HG03457 (cell line): ENCODE measurements around the gene SMG7.

Experiments
- ATAC-seq: cut with Tn5 transposase; IDR thresholded peaks from one replicate; pipeline ENCODE4 v1.9.1; 2021; ENCODE audit warnings: moderate number of reproducible peaks; ENCODE audit not compliant: unreplicated experiment

Gene SMG7

DNA sequence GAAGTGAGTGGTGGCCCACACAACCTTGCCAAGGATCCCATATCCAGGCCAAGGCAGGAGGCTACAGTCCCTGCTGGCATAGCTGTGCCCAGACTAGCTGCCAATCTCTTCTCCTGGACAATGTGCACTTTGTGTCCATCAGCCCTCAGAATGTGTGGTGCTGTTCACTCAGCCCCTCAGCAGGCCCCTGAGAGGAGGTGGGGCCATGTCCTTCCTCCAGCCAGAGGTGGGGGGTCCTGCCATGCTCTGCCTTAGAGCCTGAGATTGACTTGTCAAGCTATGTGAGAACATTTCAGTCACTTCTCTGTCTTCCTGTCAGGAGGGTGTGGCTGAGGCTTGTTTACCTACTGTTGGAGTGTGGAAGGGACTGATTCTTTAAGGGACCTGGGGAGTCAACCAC, 116.5 kb downstream of the SMG7 start:
- no peak for ATAC-seq

DNA sequence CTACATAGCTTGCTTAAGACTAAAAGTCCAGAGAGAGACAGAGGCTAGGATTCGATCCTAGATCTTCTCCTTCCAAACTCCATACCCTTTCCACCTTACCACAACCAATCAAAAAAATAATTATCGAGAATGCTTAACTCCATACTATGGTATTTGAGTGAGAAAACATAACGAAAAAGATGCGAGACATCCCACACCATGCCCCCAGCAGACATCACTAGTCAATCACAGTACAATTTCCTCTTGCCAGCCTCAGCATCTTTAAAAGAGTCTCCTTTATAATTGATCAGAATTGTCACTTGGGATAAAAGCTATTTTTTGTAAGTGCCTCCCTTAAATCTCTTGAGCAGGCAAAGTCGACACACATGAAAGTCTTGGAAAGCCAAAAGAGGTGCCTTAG, 117.1 kb downstream of the SMG7 start:
- no peak for ATAC-seq

DNA sequence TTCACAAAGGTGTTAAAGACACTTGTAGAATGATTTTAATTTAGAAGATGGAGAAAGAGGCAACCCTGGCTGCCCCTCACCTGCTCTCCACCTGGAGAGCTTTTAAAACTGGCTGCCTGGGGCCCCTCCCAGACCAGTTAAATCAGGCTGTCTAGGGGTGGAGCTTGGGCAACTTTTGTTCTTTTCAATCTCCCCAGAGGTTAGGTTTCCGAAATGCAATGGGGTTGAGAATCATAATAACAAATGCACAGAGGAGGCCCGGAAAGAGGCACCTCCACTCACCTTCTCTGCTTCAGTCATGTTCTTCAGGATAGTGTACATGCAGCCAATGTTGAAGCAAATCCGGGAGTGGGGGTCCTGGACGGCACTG, 117.6 kb downstream of the SMG7 start:
- ATAC-seq: no peak

DNA sequence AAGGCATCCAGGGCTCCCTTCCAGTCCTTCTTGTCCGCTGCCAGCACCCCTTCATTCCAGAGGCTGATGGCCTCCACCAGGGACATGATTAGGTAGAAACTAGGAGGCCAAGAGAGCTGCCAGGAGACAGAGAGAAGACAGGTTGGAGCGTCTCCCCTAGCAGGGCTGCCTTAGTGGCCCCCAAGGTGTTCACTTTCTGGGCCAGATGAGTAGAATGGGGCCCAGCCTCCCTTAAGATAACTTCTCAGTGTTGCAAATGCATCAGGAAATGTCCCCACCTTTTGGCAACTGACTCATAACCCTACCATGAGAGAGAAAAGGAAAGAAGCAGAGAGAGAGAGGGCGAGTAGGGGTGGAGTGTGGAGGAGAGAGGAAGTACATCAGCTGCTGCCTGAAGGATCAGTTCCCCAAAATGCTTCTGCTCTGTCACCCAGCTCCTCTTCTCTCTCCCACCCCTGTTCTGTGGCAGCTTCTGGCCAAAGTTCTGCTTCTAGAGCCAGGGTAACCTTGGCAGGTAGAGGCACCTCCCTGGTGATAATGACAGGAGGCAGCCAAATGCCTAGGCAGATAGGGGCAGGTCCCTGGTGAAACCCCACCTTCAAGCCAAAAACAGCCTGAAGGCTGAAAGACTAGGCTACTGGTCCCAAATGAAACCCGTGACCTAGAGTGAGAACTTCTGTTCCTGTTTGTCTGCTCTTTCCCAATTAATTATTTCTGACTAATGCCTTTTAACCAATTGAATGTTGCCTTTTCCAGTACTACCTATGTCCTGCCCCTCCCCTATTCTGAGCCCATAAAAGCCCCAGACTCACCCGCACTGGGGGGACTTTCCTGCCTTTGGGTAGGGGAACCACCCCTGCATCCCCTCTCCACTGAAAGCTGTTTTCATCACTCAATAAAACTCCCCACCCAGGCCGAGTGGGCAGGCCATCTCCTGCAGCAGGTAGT, 118.2 kb downstream of the SMG7 start, which contains the start of gene NCF2:
TSS of gene NCF2 (minus strand) at position 216 of the 948 bp plus-strand sequence. CDS start at position 86, 130 bp downstream.
- ATAC-seq: peak; percentile 78

DNA sequence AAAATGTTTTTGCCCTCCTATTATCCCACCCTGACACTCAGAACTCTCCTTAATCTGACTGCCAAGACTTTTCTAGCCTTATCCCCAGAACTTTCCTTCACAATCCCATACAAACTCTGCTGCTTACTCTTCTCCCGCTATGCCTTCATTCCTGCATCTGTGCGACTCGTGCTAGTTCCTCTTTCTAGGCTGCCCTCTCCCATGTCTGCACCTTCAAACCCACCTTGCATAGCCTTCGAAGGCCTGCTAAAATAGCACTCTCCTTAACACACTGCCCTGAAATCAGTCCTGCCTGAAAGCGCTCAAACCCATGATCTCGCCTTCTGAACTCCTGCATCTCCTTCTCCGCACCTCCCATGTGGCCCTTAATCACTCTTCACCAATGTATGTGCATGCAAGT, 120.4 kb downstream of the SMG7 start:
- no peak for ATAC-seq

- ATAC-seq: no peak
These were observed 121.1 kb downstream of the SMG7 start for GRCh38 chr1:183593356-183593755.

GRCh38 chr1:183595537-183595936, 123.2 kb downstream of the SMG7 start:
- no peak for ATAC-seq

GRCh38 chr1:183596500-183596899, 124.2 kb downstream of the SMG7 start:
- no peak for ATAC-seq

- ATAC-seq: no peak
These were observed 125.5 kb downstream of the SMG7 start for GRCh38 chr1:183597656-183598347.

DNA sequence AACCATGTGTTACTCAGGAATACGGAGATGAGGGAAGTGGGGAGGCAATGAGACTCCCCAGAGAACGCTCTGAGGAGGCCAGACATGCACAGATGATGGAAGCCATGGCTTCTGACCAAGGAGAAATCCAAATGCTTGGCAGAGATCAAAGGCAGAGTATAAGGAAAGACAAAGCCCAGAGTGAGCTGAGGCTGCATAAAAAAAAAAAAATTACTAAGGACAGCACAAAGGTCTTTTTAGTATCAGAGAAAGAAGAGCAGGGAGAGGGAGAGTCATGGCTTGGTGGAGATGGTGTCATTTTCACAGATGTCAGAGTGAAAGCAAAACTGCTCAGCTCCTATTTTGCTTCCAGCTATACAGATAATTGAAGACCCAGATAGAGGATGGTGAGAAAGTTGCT, 126.1 kb downstream of the SMG7 start:
- ATAC-seq: no peak

DNA sequence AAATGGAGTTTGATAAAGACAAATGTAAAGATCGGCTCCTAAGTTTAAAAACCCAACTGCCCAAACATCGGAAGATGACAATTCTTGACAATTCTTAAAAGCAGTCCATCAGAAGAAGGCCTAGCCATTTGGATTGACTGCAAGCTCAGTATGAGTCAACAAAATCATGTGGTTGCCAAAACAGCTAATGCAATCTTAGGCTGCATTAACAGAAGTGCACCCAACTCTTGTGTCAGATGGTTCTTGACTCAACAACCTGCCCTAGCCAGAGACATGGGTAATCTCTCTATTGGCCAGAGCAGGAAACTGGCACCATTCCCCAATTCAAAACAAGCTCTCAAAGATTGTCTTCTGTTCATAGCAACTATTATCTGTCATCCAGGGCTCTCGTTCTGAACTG, 127.8 kb downstream of the SMG7 start:
- ATAC-seq: no peak

- ATAC-seq: no peak
These were observed 128.3 kb downstream of the SMG7 start for GRCh38 chr1:183600634-183601033.

GRCh38 chr1:183602510-183602909, 130.2 kb downstream of the SMG7 start:
- ATAC-seq: no peak
